Measurements from ENCODE around the gene TRH.
A peak's percentile ranks its signal among the peaks of the same experiment; 100 is the strongest.
"Not testable (repeated sequence)": the region's sequence is repeated elsewhere in the genome, so short reads cannot be mapped to it uniquely, and the experiment has no call there.

TRH gene

DNA sequence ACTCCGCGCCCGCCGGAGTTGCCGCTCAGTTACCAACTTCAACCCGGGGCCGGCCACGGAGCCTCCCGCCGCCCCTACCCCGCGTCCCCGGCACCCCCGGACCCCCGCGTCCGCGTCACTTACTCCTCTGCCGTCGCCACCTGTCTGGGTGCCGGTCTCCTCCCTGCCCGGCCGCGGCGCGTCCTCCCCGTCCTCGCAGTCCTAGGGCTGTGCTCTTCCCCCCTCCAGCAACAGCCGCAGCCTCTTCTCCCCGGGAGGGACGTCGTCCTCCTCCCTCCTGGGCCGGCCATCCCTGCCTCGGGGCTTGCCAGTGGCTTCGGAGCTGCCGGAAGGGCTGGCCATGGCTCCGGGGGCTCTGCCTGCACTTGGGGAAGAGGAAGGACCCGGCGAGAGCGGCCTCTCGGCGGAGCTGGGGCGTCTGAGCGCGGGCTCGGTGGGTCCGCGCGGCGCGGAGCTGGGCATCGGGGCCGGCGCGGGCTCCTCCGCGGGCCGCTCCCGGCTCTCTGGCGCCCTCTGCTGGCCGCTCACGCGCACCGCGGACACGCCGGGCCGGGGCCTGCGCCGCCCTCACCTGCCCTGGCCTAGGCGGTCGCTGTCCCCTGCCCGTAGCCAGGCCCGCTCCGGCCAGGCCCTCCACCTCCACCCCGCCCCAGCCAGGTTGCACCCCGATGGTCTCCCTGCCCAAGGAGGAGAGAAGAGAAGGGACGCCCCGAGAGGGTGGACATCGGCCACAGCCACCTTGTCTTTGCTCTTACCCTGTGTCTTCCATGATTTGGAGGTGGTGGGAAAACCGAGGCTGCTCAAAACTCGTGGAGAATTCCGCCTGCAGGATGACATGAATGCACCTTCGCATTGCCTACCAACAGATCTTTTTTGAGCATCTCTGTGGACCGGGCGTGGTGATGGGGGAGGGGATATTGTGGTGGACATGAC lies 28.4 kb downstream of the TRH start:
- peak; percentile 45 to 54 (median 52) for DNase-seq (ENCODE audit: low read depth in 4 of 4, low spot score in 1 of 4)

DNA sequence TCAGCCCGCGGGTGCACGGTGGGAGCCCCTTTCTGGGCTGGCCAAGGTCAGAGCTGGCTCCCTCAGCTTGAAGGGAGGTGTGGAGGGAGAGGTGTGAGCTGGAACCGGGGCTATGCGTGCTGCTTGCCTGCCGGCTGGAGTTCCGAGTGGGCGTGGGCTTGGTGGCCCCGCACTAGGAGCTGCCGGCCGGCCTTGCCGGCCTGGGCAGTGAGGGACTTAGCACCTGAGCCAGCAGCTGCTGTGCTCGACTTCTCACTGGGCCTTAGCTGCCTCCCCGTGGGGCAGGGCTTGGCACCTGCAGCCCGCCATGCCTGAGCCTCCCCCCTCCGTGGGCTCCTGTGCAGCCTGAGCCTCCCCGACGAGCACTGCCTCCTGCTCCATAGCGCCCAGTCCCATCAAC lies 36.0 kb downstream of the TRH start:
- DNase-seq (ENCODE audit: low read depth in 4 of 4, low spot score in 1 of 4): no peak

DNA sequence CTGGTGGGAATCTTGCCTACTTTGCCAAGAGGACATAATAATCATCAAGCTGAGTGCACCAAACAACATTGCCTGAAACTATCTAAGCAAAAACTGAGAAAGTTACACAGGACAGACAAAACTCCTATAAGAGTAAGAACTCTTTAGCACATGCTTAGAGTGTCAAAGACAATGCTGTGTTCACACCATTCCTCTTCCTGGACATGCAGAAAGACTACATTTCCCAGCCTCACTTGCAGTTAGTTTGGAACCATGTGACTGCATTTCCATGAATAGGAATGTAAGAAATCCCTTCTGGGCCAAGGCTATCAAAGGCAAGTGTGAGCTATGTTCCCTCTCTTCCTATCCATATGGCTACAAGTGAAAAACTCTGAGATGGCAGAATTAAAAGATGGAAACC lies 37.6 kb downstream of the TRH start:
- not testable (repeated sequence) for DNase-seq (ENCODE audit: low read depth in 4 of 4, low spot score in 1 of 4)

DNA sequence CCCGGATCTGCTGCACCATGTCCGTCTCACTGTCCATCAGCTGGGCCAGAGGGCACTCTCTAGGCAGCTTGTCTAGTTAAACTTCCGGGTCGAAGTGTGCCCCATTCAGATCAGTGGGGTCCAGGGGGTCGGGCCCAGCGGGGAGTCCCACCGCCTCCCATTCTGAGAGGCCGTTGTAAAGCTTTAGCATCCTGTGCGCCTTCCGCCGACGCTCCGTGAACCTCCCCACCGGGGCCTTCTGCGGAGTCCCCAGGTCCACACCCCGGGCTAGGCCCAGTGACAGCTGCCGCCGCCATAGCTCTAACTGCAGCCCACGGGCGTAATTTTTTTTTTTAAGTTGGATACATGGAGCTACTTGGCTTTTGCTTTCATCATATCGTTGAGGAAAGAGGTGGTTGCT lies 38.7 kb downstream of the TRH start:
- not testable (repeated sequence) for DNase-seq (ENCODE audit: low read depth in 4 of 4, low spot score in 1 of 4)

GRCh38 chr3:130014526-130014925 lies 40.0 kb downstream of the TRH start:
- no peak for DNase-seq (ENCODE audit: low read depth in 4 of 4, low spot score in 1 of 4)

DNA sequence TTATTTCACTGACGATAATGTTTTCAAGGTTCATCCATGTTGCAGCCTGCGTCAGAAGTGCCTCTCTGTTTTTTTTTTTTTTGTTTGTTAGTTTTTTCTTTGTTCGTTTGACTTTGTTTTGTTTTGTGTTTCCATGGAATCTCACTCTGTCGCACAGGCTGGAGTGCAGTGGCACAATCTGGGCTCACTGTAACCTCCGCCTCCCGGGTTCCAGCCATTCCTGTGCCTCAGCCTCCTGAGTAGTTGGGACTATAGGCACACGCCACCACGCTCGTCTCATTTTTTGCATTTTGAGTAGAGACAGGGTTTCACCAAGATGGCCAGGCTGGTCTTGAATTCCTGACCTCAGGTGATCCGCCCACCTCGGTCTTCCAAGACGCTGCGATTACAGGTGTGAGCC lies 43.1 kb downstream of the TRH start:
- not testable (repeated sequence) for DNase-seq (ENCODE audit: low read depth in 4 of 4, low spot score in 1 of 4)

GRCh38 chr3:130026146-130026829 lies 51.8 kb downstream of the TRH start:
- DNase-seq (ENCODE audit: low read depth in 4 of 4, low spot score in 1 of 4): peak in 1 of 4 experiments; percentile 7

- not testable (repeated sequence) for DNase-seq (ENCODE audit: low read depth in 4 of 4, low spot score in 1 of 4)
Measured at GRCh38 chr3:130027437-130027836, 52.9 kb downstream of the TRH start.
